K562 (cell line): Measurements from ENCODE around the gene STX1B. TPM values are rescaled to one million over a fixed set of nuclear protein-coding genes. Genes with fewer than 3 reads are reported as not detected.

ENCODE experiments used
- ATAC-seq: fragments of 200-7000 bp; cut with Tn5 transposase; 3 replicates; pipeline ENCODE4 v1.9.1; 2020; ENCODE audit warnings: moderate library complexity
- BruUV-seq: library from RNA; stranded (reverse); fragments of 400-500 nt; replicated peaks from 2 replicates; lab custom pipeline; 2021; lab: Mats Ljungman, UMichigan
- CTCF ChIA-PET: fragments of 300-600 bp; formaldehyde crosslinking; extraction: SDS; loops from one replicate; lab custom pipeline; 2021; ENCODE audit warnings: low intra/inter-chr PET ratio; lab: Yijun Ruan, JAX
- POLR2A ChIA-PET: fragments of 300-600, 350-650 bp; sonication (Branson Sonifier 250); formaldehyde crosslinking; extraction: SDS; loops from one replicate; lab custom pipeline; 2021; ENCODE audit warnings: antibody characterized with exemption, inconsistent platforms; lab: Yijun Ruan, JAX
- DNase-seq, 4 experiments: peaks; one replicate each; pipeline versions ENCODE4 v3.0.0 to v3.0.0-alpha.2; 2011 to 2018; ENCODE audit warnings: low spot score in 3 of 4, mixed read lengths in 3 of 4; ENCODE audit errors: extremely low read depth in 1 of 4
- FAIRE-seq: peaks from 2 replicates; lab custom pipeline; 2011; peaks lifted over from hg19 to GRCh38; lab: Jason Lieb, UNC
- H2AFZ ChIP-seq: 2 replicates; pipeline ENCODE4 v1.6.0; 2011; ENCODE audit warnings: low read depth, low read length, control low read depth, inconsistent platforms
- H3K27ac ChIP-seq: fragments of 200-600 bp; 3 replicates; pipeline ENCODE4 v1.8.0; 2011; ENCODE audit warnings: low read depth, mild to moderate bottlenecking, control low read depth, inconsistent platforms, low read length, moderate library complexity, mixed read lengths; ENCODE audit errors: extremely low read depth
- H3K27me3 ChIP-seq, 2 experiments: fragments of 300-600 bp in 1 of 2; 2 replicates in 1 of 2; 3 replicates in 1 of 2; pipeline versions ENCODE4 v1.6.0 to v1.8.0; 2011; ENCODE audit warnings: inconsistent platforms in 2 of 2, low read length in 2 of 2, mild to moderate bottlenecking in 1 of 2, mixed read lengths in 1 of 2, moderate library complexity in 1 of 2; ENCODE audit not compliant: control insufficient read depth in 2 of 2, insufficient read depth in 2 of 2
- H3K36me3 ChIP-seq: fragments of 300-600 bp; 3 replicates; pipeline ENCODE4 v1.8.0; 2011; ENCODE audit warnings: mild to moderate bottlenecking, low read length, inconsistent platforms; ENCODE audit not compliant: control insufficient read depth, insufficient read depth
- H3K4me1 ChIP-seq, 2 experiments: fragments of 200-600 bp in 1 of 2; replicated peaks in 1 of 2; 2 replicates in 1 of 2; 3 replicates in 1 of 2; pipeline versions ENCODE4 v1.5.1 to v1.8.0; 2011; ENCODE audit warnings: inconsistent platforms in 2 of 2, low read length in 2 of 2, mild to moderate bottlenecking in 1 of 2, mixed read lengths in 1 of 2, moderate library complexity in 1 of 2; ENCODE audit not compliant: control insufficient read depth in 2 of 2, insufficient read depth in 2 of 2
- H3K4me2 ChIP-seq: 2 replicates; pipeline ENCODE4 v1.6.1; 2011; ENCODE audit warnings: low read length, control low read depth, inconsistent platforms, mixed read lengths; ENCODE audit not compliant: insufficient read depth
- H3K4me3 ChIP-seq: fragments of 200-600 bp; sonication (generic), shearing (Covaris generic); 2 replicates; pipeline ENCODE4 v1.5.1; 2016; ENCODE audit warnings: control low read depth, inconsistent platforms
- H3K79me2 ChIP-seq: fragments of 200-600 bp; 3 replicates; pipeline ENCODE4 v1.8.0; 2011; ENCODE audit warnings: low read length, inconsistent platforms; ENCODE audit not compliant: control insufficient read depth, insufficient read depth
- H3K9ac ChIP-seq, 2 experiments: 2 replicates each; pipeline versions ENCODE4 v1.6.0 to v1.6.1; 2011; ENCODE audit warnings: low read depth in 2 of 2, low read length in 2 of 2, control low read depth in 1 of 2, inconsistent platforms in 1 of 2, mild to moderate bottlenecking in 1 of 2, mixed read lengths in 1 of 2; ENCODE audit not compliant: insufficient read depth in 1 of 2
- H3K9me1 ChIP-seq: one replicate; pipeline ENCODE4 v1.6.0; 2011; ENCODE audit warnings: inconsistent platforms, mild to moderate bottlenecking, low read length, moderate library complexity; ENCODE audit not compliant: control insufficient read depth, insufficient read depth
- H3K9me3 ChIP-seq: replicated peaks from 2 replicates; pipeline ENCODE4 v1.5.1; 2011; ENCODE audit warnings: low read depth, low read length, inconsistent platforms; ENCODE audit not compliant: control insufficient read depth, insufficient read depth
- H4K20me1 ChIP-seq: replicated peaks from 2 replicates; pipeline ENCODE4 v1.6.1; 2011; ENCODE audit warnings: low read length, inconsistent platforms, mixed read lengths; ENCODE audit not compliant: control insufficient read depth, insufficient read depth
- BCOR ChIP-seq: fragments of 450-650 bp; IDR thresholded peaks from 2 replicates; pipeline ENCODE4 v1.6.1; 2016
- CREM ChIP-seq: IDR thresholded peaks from 2 replicates; pipeline ENCODE4 v1.6.1; 2014; ENCODE audit warnings: antibody characterized with exemption, low read depth
- KDM1A ChIP-seq, 2 experiments: fragments of 450-650 bp; IDR thresholded peaks; 2 replicates each; pipeline ENCODE4 v1.6.1; 2016; ENCODE audit warnings: mild to moderate bottlenecking in 2 of 2
- RBM25 ChIP-seq: fragments of 200-400 bp; formaldehyde crosslinking; IDR thresholded peaks from 2 replicates; pipeline ENCODE4 v1.6.1; 2018; ENCODE audit warnings: low read length, low read depth, moderate library complexity; ENCODE audit not compliant: severe bottlenecking
- SMARCA5 ChIP-seq: fragments of 450-650 bp; IDR thresholded peaks from 2 replicates; pipeline ENCODE4 v1.6.1; 2016
- TCF7 ChIP-seq: sonication (generic); IDR thresholded peaks from 2 replicates; pipeline ENCODE4 v1.6.1; 2016; ENCODE audit warnings: antibody characterized with exemption, borderline replicate concordance
- ZFP36 ChIP-seq: fragments of 150-350 bp; IDR thresholded peaks from 2 replicates; pipeline ENCODE4 v1.6.1; 2018; ENCODE audit warnings: low read length, low read depth; ENCODE audit not compliant: partially characterized antibody
- ZNF121 ChIP-seq: sonication (generic); formaldehyde crosslinking; conservative IDR thresholded peaks from 2 replicates; pipeline ENCODE4 v1.8.0; 2022; ENCODE audit warnings: missing genetic modification reagents
- ZNF124 ChIP-seq: sonication (generic); formaldehyde crosslinking; IDR thresholded peaks from 2 replicates; pipeline ENCODE4 v1.8.1; 2022; ENCODE audit warnings: missing genetic modification reagents
- WGBS: fragments of 100-300 bp; shearing (Covaris generic); methylation state at CpG from one replicate; pipeline ENCODE4 v1.1.6; 2016; ENCODE audit warnings: low coverage, mixed read lengths; ENCODE audit not compliant: insufficient coverage; ENCODE audit errors: missing lambda C conversion rate; 5-methylcytosine and 5-hydroxymethylcytosine counted together
- in situ Hi-C: fragments of 300-500 bp; cut with MboI; formaldehyde crosslinking; loops from 4 replicates; pipeline ENCODE4 v1.15.0; 2018; ENCODE audit warnings: inconsistent platforms, mixed read lengths
- intact Hi-C: fragments of 100-400 bp; cut with micrococcal nuclease; formaldehyde crosslinking; loops from 2 replicates; pipeline ENCODE4 v1.14.2; 2022
- polyA plus RNA-seq, 8 experiments: library from polyadenylated mRNA; depleted of rRNA in 4 of 8; stranded (reverse) in 5 of 8; unstranded in 3 of 8; fragments of >200 nt; fragmentation: Nextera tagmentation in 2 of 8; fragmentation: Illumina TruSeq in 1 of 8; extraction: Ambion mirVana in 2 of 8; extraction: Trizol in 1 of 8; gene quantifications; 2 replicates each; pipeline versions ENCODE4 v1.2.1 to v1.2.3, GENCODE V29; 2011 to 2014; ENCODE audit warnings: inconsistent platforms in 1 of 8, missing spikeins in 1 of 8
- total RNA-seq, 7 experiments: library from RNA; depleted of rRNA in 6 of 7; stranded (reverse); fragments of >200 nt in 6 of 7; fragmentation: Illumina TruSeq in 2 of 7; extraction: Trizol in 2 of 7; gene quantifications; 2 replicates each; pipeline versions ENCODE4 v1.2.1 to v1.2.3, GENCODE V29; 2011 to 2021; ENCODE audit warnings: low replicate concordance in 1 of 7
- TF ChIP-seq, protein P1 (sequence below): fragments of 450-650 bp; IDR thresholded peaks from one replicate; pipeline ENCODE4 v1.6.1; 2018; ENCODE audit warnings: mild to moderate bottlenecking, moderate library complexity; ENCODE audit not compliant: partially characterized antibody
- TF ChIP-seq, protein P2 (sequence below): fragments of 250-450 bp; sonication (Bioruptor Pico); IDR thresholded peaks from 2 replicates; pipeline ENCODE4 v1.5.1; 2021; ENCODE audit warnings: mild to moderate bottlenecking
- TF ChIP-seq, protein P3 (sequence below): fragments of 250-450 bp; sonication (Bioruptor Pico); IDR thresholded peaks from 2 replicates; pipeline ENCODE4 v1.8.0; 2021; ENCODE audit warnings: moderate library complexity, mild to moderate bottlenecking, inconsistent platforms
- TF ChIP-seq, protein P4 (sequence below): fragments of 450-650 bp; IDR thresholded peaks from 2 replicates; pipeline ENCODE4 v1.6.1; 2016
- TF ChIP-seq, protein P5 (sequence below): fragments of 450-650 bp; formaldehyde crosslinking; IDR thresholded peaks from 2 replicates; pipeline ENCODE4 v1.4.0; 2020; ENCODE audit warnings: mild to moderate bottlenecking, moderate library complexity
- TF ChIP-seq, protein P6 (sequence below): IDR thresholded peaks from 2 replicates; pipeline ENCODE4 v1.6.1; 2011; ENCODE audit not compliant: insufficient read length; ENCODE audit errors: extremely low read depth

STX1B gene
- total and polyA plus RNA-seq, 9 of the 15 experiments (the other 6 are each of a cell fraction or from before 2014, with no cell fraction given): 0.07 to 2.5 (median 0.86) TPM

DNA sequence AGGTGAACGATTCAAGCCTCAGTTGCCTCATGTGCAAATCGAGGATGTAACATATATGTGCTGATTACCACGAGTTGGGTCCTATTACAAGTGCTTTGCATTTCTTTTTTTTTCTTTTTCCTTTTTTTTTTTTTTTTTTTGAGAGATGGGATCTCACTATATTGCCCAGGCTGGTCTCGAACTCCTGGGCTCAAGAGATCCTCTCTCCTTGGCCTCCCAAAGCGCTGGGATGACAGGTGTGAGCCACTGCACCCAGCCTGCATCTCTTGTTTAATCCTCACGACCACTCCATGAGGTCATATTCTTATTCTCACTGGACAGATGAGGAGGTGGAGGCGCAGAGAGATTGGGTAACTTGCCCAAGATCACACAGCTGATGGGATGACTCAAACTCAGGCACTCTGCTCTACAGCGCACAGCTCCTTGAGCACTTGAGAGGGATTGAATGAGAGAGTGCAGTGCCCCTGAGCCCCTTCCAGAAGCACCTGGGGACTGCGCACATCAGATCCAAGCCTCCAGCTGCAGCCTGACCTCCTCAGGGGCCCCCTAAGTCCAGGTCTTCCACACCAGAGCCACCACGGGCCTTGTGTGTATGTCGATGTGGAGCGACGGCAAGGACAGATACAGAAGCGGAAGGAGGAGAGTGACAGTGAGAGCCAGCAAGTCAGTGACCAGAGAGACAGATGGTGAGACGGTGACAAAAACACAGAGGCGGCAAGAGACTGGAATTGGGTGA is 4.9 kb downstream of the STX1B start:
- 14% methylated on average over 16 of the region's 16 CpGs for WGBS
- ATAC-seq (peak; percentile 30), DNase-seq (no peak)
- Histone ChIP-seq H3K4me2 (peak overlapping the region; percentile 43; the same call in 1 of the 2 replicates), H2AFZ (peak overlapping the region; percentile 67; the same call in 1 of the 2 replicates), H3K9me1 (no peaks in the 10 kb centered on the region), H3K27me3 (peaks cover 0 to 6% of the 10 kb centered on the region in 2 experiments; a peak in 1 of 5 replicates), H3K4me1 (peaks cover 16 to 34% of the 10 kb centered on the region in 2 experiments; a peak in 4 of 5 replicates), H3K27ac (no peak overlapping the region), H3K36me3 (no peaks in the 10 kb centered on the region)
- CTCF ChIA-PET: no interaction called here
- TF ChIP-seq ZNF124 (CRISPR knock-in tag): no peak
- TF ChIP-seq CREM: no peak
- TF ChIP-seq TCF7: no peak
- peak; percentile 50 for TF ChIP-seq ZFP36
- TF ChIP-seq, protein P1, sequence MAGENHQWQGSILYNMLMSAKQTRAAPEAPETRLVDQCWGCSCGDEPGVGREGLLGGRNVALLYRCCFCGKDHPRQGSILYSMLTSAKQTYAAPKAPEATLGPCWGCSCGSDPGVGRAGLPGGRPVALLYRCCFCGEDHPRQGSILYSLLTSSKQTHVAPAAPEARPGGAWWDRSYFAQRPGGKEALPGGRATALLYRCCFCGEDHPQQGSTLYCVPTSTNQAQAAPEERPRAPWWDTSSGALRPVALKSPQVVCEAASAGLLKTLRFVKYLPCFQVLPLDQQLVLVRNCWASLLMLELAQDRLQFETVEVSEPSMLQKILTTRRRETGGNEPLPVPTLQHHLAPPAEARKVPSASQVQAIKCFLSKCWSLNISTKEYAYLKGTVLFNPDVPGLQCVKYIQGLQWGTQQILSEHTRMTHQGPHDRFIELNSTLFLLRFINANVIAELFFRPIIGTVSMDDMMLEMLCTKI: no peak
- TF ChIP-seq, protein P2, sequence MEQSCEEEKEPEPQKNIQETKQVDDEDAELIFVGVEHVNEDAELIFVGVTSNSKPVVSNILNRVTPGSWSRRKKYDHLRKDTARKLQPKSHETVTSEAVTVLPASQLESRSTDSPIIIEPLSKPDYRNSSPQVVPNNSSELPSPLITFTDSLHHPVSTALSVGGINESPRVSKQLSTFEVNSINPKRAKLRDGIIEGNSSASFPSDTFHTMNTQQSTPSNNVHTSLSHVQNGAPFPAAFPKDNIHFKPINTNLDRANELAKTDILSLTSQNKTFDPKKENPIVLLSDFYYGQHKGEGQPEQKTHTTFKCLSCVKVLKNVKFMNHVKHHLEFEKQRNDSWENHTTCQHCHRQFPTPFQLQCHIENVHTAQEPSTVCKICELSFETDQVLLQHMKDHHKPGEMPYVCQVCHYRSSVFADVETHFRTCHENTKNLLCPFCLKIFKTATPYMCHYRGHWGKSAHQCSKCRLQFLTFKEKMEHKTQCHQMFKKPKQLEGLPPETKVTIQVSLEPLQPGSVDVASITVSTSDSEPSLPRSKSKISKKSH (CRISPR knock-in tag): no peak
- TF ChIP-seq, protein P3, sequence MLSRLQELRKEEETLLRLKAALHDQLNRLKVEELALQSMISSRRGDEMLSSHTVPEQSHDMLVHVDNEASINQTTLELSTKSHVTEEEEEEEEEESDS: no peak
- peak; percentile 51; the same call in 1 of the 2 replicates for TF ChIP-seq SMARCA5
- peak; percentile 97 for TF ChIP-seq ZNF121 (CRISPR knock-in tag)
- TF ChIP-seq, protein P4, sequence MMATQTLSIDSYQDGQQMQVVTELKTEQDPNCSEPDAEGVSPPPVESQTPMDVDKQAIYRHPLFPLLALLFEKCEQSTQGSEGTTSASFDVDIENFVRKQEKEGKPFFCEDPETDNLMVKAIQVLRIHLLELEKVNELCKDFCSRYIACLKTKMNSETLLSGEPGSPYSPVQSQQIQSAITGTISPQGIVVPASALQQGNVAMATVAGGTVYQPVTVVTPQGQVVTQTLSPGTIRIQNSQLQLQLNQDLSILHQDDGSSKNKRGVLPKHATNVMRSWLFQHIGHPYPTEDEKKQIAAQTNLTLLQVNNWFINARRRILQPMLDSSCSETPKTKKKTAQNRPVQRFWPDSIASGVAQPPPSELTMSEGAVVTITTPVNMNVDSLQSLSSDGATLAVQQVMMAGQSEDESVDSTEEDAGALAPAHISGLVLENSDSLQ: peak; percentile 57
- 0 out of 4 replicates have a peak, but pooled peaks of 1 of the 2 experiments have one; percentile 7 for TF ChIP-seq KDM1A (IDR thresholded peaks at IDR 0.05)
- TF ChIP-seq, protein P5, sequence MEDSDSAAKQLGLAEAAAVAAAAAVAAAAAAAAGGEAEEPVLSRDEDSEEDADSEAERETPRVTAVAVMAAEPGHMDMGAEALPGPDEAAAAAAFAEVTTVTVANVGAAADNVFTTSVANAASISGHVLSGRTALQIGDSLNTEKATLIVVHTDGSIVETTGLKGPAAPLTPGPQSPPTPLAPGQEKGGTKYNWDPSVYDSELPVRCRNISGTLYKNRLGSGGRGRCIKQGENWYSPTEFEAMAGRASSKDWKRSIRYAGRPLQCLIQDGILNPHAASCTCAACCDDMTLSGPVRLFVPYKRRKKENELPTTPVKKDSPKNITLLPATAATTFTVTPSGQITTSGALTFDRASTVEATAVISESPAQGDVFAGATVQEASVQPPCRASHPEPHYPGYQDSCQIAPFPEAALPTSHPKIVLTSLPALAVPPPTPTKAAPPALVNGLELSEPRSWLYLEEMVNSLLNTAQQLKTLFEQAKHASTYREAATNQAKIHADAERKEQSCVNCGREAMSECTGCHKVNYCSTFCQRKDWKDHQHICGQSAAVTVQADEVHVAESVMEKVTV (CRISPR knock-in tag): no peak
- TF ChIP-seq, protein P6, sequence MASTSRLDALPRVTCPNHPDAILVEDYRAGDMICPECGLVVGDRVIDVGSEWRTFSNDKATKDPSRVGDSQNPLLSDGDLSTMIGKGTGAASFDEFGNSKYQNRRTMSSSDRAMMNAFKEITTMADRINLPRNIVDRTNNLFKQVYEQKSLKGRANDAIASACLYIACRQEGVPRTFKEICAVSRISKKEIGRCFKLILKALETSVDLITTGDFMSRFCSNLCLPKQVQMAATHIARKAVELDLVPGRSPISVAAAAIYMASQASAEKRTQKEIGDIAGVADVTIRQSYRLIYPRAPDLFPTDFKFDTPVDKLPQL: no peak
- TF ChIP-seq RBM25: peak; percentile 23
- peak; percentile 85 for TF ChIP-seq BCOR
- TF ChIP-seq, all 486 proteins: peak for 7
- Histone ChIP-seq H3K4me3 (no peak overlapping the region), H3K9me3 (no peaks in the 10 kb centered on the region), H4K20me1 (no peaks in the 10 kb centered on the region), H3K9ac (peak overlapping the region in 1 of 2 experiments; percentile 77; a peak in 2 of 4 replicates), H3K79me2 (no peaks in the 10 kb centered on the region)
- intact Hi-C loops: no loop called here
- no TSS peak for BruUV-seq
- peak; percentile 80 for FAIRE-seq
- POLR2A ChIA-PET: no interaction called here
- in situ Hi-C loops: no loop called here
